CMK (cell line): Measurements from ENCODE around the gene ZNF628.

ENCODE experiments used
- DNase-seq: peaks from one replicate; pipeline ENCODE4 v3.0.0-alpha.2; 2010; ENCODE audit warnings: low read depth

Gene ZNF628

DNA sequence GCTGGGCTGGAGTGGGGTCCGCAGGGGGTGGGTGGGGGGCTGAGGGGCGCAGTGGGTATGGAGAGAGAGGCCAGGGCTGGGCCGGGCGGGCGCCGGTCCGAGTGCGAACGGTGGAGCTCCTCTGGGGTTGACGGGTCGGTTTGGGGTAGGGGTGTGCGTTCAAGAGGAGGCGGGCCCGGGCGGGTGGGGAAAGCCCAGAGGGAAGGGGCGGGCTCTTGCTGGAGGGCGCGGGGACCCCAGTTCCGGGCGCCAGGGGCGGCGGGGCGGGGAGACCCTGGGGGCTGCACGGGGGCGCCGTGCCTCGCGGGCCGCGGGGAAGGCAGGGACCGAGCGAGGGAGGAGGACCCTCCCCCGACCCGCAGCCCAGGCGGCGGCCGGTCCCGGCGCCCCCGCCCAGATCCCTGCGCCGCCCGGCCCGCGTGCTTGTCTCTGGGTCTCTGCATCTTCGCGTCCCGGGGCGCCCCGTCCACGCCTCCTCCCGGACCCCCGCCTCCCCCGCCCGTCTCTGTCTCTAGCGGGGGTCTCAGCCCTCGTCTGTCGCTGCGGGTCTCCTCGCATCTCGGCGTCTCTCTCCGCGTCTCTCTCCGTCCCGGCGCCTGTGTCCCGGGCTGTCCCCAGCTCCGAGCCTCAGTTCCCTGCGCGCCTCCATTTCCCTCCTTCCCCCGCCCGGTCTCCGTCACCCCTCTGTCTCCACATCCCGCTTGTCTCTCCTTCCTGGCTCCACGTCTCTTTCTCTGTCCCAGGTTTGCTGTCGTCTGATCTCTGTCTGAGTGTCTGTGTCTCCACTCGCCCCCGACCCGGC is 25.1 kb upstream of the ZNF628 start:
- no peak for DNase-seq

- no peak for DNase-seq
Measured at GRCh38 chr19:55451965-55452748, 24.3 kb upstream of the ZNF628 start.

DNA sequence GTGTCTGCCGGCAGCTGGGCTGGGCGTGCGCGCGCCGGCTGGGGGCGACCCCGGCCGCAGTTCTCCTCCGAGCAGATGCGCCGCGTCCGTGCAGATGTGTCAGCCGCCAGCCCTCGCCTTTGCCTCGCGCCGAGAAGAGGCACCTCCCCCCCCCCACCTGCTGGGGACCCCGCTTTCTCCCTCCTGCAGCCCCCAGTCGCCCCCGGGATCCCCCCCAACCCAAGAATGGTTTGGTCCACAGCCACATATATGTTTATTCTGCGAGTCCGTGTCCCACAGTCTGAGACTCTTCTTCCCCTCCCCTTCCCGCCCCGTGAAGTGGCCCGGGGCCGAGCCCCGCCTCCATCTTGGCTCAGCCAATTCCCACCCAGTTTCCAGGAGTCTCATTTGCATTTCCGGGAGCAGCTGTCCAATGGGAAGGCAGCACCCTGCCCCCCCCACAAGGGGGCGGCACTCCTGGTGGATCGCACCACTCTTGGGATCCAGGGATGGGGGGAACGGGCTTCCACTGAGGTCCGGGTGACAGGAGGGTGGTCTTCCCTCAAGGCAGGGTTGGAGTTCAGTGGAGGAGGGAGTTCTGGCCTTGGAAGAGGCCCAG is 23.6 kb upstream of the ZNF628 start:
- no peak for DNase-seq

GRCh38 chr19:55453511-55454260 is 22.7 kb upstream of the ZNF628 start:
- no peak for DNase-seq

DNA sequence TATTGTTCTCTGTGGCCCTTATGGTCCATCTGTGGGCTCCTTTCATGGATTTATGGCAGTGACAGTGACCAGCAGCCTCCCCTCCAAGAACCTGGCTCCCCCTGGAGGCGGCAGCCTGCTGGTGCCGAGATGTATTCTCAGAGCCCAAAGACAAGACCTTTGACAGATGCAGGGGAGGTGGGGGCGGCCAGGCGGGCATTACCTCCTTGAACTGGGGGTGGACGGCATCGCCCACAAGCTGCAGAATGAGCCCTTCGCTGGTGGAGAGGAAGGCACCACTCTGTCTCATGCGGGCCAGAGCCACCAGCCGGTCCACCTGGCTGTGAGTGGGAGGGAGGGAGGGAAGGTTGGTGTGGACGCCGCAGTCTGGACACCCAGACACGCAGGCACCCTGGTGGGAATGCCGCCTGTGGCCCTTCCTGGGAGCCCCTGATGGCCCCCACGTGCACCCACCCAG is 21.6 kb upstream of the ZNF628 start:
- DNase-seq: no peak

DNA sequence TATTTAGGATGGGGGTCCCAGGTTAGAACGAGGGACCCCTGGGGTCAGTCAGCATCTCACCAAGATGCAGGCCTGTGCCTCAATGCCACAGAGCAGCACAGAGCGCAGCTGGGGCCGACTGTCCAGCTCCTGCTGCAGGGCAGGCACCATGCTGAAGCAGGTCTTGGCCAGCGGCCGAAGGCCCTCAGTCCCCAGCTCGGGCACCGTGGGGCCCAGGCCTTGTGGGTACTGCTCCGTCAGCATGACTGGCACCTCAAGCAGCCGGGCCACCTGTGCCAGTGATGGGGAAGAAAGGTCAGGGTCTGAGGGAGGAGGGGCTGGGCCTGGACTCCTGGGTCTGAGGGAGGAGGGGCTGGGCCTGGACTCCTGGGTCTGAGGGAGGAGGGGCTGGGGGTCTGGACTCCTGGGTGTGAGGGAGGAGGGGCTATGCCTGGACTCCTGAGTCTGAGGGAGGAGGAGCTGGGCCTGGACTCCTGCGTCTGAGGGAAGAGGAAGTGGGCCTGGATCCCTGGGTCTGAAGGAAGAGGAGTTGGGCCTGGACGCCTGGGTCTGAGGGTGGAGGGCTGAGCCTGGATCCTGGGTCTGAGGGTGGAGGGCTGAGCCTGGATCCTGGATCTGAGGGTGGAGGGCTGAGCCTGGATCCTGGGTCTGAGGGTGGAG is 20.7 kb upstream of the ZNF628 start:
- no peak for DNase-seq

GRCh38 chr19:55456347-55456746 is 20.1 kb upstream of the ZNF628 start:
- no peak for DNase-seq

DNA sequence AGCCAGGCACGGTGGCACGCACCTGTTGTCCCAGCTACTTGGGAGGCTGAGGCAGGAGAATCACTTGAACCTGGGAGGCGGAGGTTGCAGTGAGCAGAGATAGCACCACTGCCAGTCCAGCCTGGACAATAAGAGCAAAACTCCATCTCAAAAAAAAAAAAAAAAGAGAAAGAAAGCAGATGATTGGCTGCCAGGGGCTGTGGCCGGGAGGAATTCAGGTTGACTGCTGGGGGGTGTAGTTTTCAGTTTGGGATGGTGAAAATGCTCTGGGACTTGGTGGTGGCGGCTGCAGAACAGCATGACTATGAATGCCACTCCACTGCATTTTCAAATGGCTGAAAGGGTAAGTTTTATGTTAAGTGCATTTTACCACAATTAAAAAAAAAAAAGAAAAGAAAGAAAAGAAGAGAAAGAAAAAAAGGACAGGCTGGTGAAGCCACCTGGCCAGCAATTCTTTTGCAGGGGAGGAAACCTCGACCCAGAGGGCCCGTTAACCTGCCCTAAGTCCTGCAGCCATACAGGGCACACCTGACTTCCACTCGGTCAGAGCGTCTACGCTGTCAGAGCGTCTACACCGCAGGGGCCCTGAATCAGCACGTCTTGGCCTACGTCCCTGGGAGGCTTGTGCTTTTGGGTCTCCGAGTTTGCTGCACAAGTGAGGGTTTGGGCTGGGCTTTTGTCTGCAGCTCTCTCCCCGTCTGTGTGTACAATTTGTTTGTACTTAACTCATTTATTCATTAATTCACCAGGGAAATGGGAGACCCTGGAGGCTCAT is 18.5 kb upstream of the ZNF628 start:
- DNase-seq: no peak

DNA sequence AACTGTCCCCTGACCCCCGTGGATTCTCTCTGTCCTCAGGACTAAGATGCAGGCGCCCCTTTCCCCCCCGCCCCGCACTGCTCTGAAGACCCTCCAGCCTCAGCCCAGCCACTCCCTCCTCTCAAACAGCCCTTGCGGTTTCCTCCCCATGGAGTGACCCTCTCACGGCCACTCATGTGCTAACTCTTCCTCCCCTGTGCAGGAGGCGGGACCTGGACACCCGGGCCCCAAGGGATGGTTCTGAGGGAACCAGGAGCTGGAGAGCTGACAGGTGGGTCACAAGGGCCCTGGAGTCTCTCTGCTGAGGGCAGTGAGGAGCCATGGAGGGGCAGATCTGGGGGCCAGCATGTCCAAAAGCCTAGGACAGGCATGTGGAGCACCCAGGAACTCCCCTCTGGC is 16.9 kb upstream of the ZNF628 start:
- DNase-seq: no peak

DNA sequence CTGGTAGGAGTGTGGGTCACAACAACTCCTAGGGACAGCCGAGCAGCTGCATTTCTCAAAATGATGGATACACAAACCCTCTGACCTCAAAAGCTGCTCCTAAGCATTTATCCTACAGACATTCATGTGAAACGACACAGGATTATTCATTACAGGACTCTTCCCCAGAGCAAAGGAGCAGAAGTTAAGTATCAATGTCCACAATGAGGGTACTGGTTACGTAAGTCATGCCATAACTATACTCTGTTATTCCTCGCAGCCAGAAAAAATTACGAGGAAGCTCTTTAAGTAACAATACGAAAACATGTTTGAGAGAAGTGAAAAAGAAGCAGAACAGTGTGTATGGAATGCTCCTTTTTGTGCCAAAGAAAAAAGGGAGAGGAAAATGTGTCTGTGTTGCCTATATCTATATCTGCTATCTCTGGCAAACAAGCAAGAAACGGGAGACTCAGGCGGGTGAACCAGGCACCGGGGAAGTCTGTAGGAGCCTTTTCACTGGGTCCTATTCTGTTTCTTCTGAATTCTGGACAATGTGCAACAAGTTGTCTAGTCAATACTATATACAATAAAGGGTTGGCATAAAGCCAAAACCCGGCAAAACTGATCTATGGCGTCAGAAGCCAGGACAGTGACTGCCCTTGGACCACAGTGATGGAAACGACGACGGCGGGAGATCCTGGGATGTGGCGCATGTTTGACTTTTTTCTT is 16.3 kb upstream of the ZNF628 start:
- DNase-seq: no peak

DNA sequence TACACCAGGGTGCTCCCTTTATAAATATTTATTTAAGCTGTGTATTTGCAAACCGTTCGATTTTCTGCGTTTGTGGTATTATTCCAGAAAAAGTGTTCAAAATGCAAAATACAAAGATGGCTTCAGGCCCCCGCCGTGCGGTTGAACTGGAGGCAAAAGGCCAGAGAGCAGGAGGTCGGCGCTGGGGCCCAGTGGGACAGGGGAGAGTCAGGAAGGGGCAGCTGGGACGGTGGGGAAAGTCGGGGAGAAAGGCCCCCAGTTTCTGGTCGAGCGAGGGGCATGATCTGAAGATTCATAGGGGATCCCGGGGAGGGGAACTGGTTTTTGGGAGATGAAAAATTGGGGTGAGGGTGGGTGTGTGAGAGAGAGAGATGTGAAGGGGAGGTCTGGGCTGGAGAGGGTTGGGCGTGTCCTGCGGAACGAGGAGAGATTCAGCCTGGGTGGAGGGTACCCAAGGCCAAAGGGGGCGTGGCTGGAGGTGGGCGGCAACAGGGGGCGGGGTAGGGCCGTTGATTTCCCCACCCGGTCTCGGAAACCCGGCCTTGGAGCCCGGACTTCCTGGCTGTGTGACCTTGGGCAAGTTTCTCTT is 15.7 kb upstream of the ZNF628 start:
- DNase-seq: peak; percentile 75

- peak; percentile 100 for DNase-seq
Measured at GRCh38 chr19:55461259-55461973, 15.0 kb upstream of the ZNF628 start, which contains the start of gene ISOC2. ISOC2 (minus strand) TSS chr19:55461642; CDS start chr19:55456486, 5,156 bp downstream.

GRCh38 chr19:55461974-55462626 is 14.3 kb upstream of the ZNF628 start:
- peak; percentile 77 for DNase-seq

- DNase-seq: no peak
Measured at GRCh38 chr19:55462722-55463121, 13.7 kb upstream of the ZNF628 start.

DNA sequence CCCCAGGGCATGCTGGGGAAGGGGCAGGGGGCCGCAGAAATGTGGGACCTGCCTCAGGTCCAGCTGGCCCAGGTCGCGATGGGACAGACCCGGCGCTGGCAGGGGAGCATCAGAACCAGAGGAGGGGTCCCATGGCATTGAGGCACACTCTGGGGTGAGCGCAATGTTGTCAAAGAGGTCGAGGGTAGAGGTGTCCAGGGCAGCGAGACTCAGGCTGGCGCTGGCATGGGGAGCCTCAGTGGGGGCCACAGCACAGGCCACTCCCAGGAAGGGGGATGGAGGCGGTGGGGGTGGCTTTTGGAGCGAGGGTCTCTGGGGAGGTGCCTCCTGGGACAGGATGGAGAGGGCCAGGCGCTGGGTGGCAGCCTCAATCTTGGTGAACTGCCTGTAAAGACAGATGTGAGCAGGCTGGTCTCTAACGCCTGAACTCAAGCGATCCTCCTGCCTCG is 12.8 kb upstream of the ZNF628 start:
- no peak for DNase-seq

DNA sequence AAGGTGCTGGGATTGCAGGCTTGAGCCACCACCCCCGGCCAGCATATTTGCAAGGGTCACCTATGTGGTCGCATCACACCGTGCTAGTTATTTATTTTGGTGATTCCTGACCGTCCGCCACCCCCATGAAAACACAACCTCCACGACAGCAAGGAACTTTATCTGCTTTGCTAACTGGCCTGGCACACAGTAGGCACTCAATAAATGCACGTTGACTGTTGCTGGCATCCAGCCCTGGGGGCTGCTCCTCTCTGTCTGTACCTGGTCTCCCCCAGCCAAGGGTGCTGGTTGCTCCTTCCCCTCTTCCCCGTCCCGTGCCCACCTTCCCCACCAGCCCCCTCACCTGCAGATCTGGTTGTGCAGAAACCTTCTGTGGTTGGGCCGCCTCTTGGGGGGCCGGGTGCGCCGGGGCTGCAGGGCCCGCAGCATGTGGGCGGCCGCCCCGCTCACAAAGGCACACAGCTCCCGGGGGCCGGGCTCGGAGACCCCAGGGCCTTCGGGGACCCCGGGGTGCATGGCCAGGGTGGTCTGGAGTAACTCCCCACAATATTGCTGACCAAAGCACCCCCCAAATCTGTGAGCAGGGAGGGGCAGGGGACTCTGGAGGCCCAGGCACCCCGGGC is 12.3 kb upstream of the ZNF628 start:
- DNase-seq: no peak

DNA sequence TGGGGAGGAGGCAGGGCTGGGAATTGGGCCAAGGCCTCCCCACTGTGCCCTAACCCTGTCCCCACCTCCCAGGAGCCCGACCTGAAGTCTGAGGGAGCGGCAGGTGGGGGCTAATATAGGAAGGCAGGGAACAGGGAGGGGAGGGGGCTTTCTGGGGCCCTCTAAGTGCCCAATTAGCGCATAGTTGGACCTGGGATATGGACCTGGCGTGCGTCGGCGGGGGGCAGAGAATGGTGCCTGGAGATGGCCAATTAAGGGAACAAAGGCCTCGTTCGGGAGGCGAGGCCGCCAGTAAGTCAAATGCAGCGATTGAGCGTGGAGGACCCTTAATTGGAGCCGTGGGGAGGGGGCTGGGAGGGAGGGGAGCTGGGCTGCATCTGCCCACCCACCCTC is 11.8 kb upstream of the ZNF628 start, which contains the start of gene C19orf85:
TSS of gene C19orf85 (minus strand) at position 90 of the 393 bp plus-strand sequence. CDS start 197 bp downstream, outside the sequence.
- no peak for DNase-seq
